ENCODE measurements around the gene KANSL2.
A peak's percentile ranks its signal among the peaks of the same experiment; 100 is the strongest.
"Not testable (repeated sequence)": the region's sequence is repeated elsewhere in the genome, so short reads cannot be mapped to it uniquely, and the experiment has no call there.

The KANSL2 gene

GRCh38 chr12:48681710-48682532, at the start of gene KANSL2:
Gene KANSL2, minus strand, starts transcription at chr12:48682238. Its CDS starts 606 bp downstream, at chr12:48681632.
- H3K9me3 ChIP-seq (ENCODE audit: control insufficient read depth in 1 of 2, low read length in 2 of 2) = no peaks in the 10 kb centered on the region
- peaks cover 5 to 10% of the 10 kb centered on the region in 2 donors for H3K36me3 ChIP-seq (ENCODE audit: control insufficient read depth in 1 of 2, insufficient read depth in 2 of 2, low read length in 2 of 2)
- peaks cover 18 to 43% of the 10 kb centered on the region in 2 donors for H3K4me1 ChIP-seq (ENCODE audit: control insufficient read depth in 1 of 2, insufficient read depth in 2 of 2, low read length in 2 of 2)
- peak within 1 kb of the TSS; percentile 98 to 100 for H3K4me3 ChIP-seq (ENCODE audit: low read depth in 1 of 2, low read length in 2 of 2)
- H3K27me3 ChIP-seq (ENCODE audit: low read depth, low read length) = no peaks in the 10 kb centered on the region
- H3K27ac ChIP-seq (ENCODE audit: low read length) = peak within 1 kb of the TSS; percentile 96

- no peaks in the 10 kb centered on the region for H3K27me3 ChIP-seq (ENCODE audit: low read depth, low read length)
Observed at GRCh38 chr12:48728807-48729206, 46.8 kb upstream of the KANSL2 start.

GRCh38 chr12:48720737-48721136, 38.7 kb upstream of the KANSL2 start:
- H3K4me3 ChIP-seq (ENCODE audit: low read depth in 1 of 2, low read length in 2 of 2); H3K9me3 ChIP-seq (ENCODE audit: control insufficient read depth in 1 of 2, low read length in 2 of 2); H3K27me3 ChIP-seq (ENCODE audit: low read depth, low read length); H3K4me1 ChIP-seq (ENCODE audit: control insufficient read depth in 1 of 2, insufficient read depth in 2 of 2, low read length in 2 of 2); H3K27ac ChIP-seq (ENCODE audit: low read length); H3K36me3 ChIP-seq (ENCODE audit: control insufficient read depth in 1 of 2, insufficient read depth in 2 of 2, low read length in 2 of 2): not testable (repeated sequence)

More at GRCh38 chr12:48728807-48729206, 46.8 kb upstream of the KANSL2 start:
- Histone ChIP-seq H3K4me3 (ENCODE audit: low read depth in 1 of 2, low read length in 2 of 2) (no peak overlapping the region), H3K36me3 (ENCODE audit: control insufficient read depth in 1 of 2, insufficient read depth in 2 of 2, low read length in 2 of 2) (no peaks in the 10 kb centered on the region), H3K27ac (ENCODE audit: low read length) (no peak overlapping the region), H3K4me1 (ENCODE audit: control insufficient read depth in 1 of 2, insufficient read depth in 2 of 2, low read length in 2 of 2) (no peaks in the 10 kb centered on the region), H3K9me3 (ENCODE audit: control insufficient read depth in 1 of 2, low read length in 2 of 2) (no peaks in the 10 kb centered on the region)

GRCh38 chr12:48720171-48720570, 38.1 kb upstream of the KANSL2 start:
- not testable (repeated sequence) for H3K36me3 ChIP-seq (ENCODE audit: control insufficient read depth in 1 of 2, insufficient read depth in 2 of 2, low read length in 2 of 2); H3K9me3 ChIP-seq (ENCODE audit: control insufficient read depth in 1 of 2, low read length in 2 of 2); H3K4me1 ChIP-seq (ENCODE audit: control insufficient read depth in 1 of 2, insufficient read depth in 2 of 2, low read length in 2 of 2); H3K27ac ChIP-seq (ENCODE audit: low read length); H3K4me3 ChIP-seq (ENCODE audit: low read depth in 1 of 2, low read length in 2 of 2); H3K27me3 ChIP-seq (ENCODE audit: low read depth, low read length)

GRCh38 chr12:48719002-48719401, 37.0 kb upstream of the KANSL2 start:
- not testable (repeated sequence) for H3K36me3 ChIP-seq (ENCODE audit: control insufficient read depth in 1 of 2, insufficient read depth in 2 of 2, low read length in 2 of 2); H3K27me3 ChIP-seq (ENCODE audit: low read depth, low read length); H3K4me3 ChIP-seq (ENCODE audit: low read depth in 1 of 2, low read length in 2 of 2); H3K27ac ChIP-seq (ENCODE audit: low read length); H3K9me3 ChIP-seq (ENCODE audit: control insufficient read depth in 1 of 2, low read length in 2 of 2)
- peaks cover 0 to 19% of the 10 kb centered on the region in 2 donors for H3K4me1 ChIP-seq (ENCODE audit: control insufficient read depth in 1 of 2, insufficient read depth in 2 of 2, low read length in 2 of 2)

GRCh38 chr12:48717252-48717695, 35.2 kb upstream of the KANSL2 start:
- Histone ChIP-seq H3K4me1 (ENCODE audit: control insufficient read depth in 1 of 2, insufficient read depth in 2 of 2, low read length in 2 of 2) (peaks cover 0 to 30% of the 10 kb centered on the region in 2 donors), H3K9me3 (ENCODE audit: control insufficient read depth in 1 of 2, low read length in 2 of 2) (peaks cover 0 to 8% of the 10 kb centered on the region in 2 donors), H3K27me3 (ENCODE audit: low read depth, low read length) (no peaks in the 10 kb centered on the region), H3K27ac (ENCODE audit: low read length) (peak overlapping the region; percentile 99), H3K36me3 (ENCODE audit: control insufficient read depth in 1 of 2, insufficient read depth in 2 of 2, low read length in 2 of 2) (peaks cover 9 to 17% of the 10 kb centered on the region in 2 donors), H3K4me3 (ENCODE audit: low read depth in 1 of 2, low read length in 2 of 2) (peak overlapping the region; percentile 92 to 96)

- Histone ChIP-seq H3K27me3 (ENCODE audit: low read depth, low read length) (no peaks in the 10 kb centered on the region), H3K4me3 (ENCODE audit: low read depth in 1 of 2, low read length in 2 of 2) (peak within 1 kb of the TSS; percentile 92 to 96), H3K9me3 (ENCODE audit: control insufficient read depth in 1 of 2, low read length in 2 of 2) (peaks cover 0 to 8% of the 10 kb centered on the region in 2 donors), H3K4me1 (ENCODE audit: control insufficient read depth in 1 of 2, insufficient read depth in 2 of 2, low read length in 2 of 2) (peaks cover 0 to 30% of the 10 kb centered on the region in 2 donors), H3K36me3 (ENCODE audit: control insufficient read depth in 1 of 2, insufficient read depth in 2 of 2, low read length in 2 of 2) (peaks cover 12 to 17% of the 10 kb centered on the region in 2 donors), H3K27ac (ENCODE audit: low read length) (peak within 1 kb of the TSS; percentile 99)
Observed at GRCh38 chr12:48716493-48717251, 34.6 kb upstream of the KANSL2 start, which contains the start of gene CCNT1. Gene CCNT1, minus strand, starts transcription at chr12:48716707. Its CDS starts 32 bp downstream, at chr12:48716675.

- Histone ChIP-seq H3K4me1 (ENCODE audit: control insufficient read depth in 1 of 2, insufficient read depth in 2 of 2, low read length in 2 of 2) (peaks cover 0 to 30% of the 10 kb centered on the region in 2 donors), H3K36me3 (ENCODE audit: control insufficient read depth in 1 of 2, insufficient read depth in 2 of 2, low read length in 2 of 2) (peaks cover 14 to 17% of the 10 kb centered on the region in 2 donors), H3K27ac (ENCODE audit: low read length) (peak overlapping the region; percentile 99), H3K4me3 (ENCODE audit: low read depth in 1 of 2, low read length in 2 of 2) (peak overlapping the region; percentile 92 to 96), H3K27me3 (ENCODE audit: low read depth, low read length) (no peaks in the 10 kb centered on the region), H3K9me3 (ENCODE audit: control insufficient read depth in 1 of 2, low read length in 2 of 2) (peaks cover 0 to 8% of the 10 kb centered on the region in 2 donors)
Observed at GRCh38 chr12:48716168-48716492, 34.1 kb upstream of the KANSL2 start.

- H3K36me3 ChIP-seq (ENCODE audit: control insufficient read depth in 1 of 2, insufficient read depth in 2 of 2, low read length in 2 of 2) = peaks cover 17 to 20% of the 10 kb centered on the region in 2 donors
- no peak overlapping the region for H3K4me3 ChIP-seq (ENCODE audit: low read depth in 1 of 2, low read length in 2 of 2)
- no peaks in the 10 kb centered on the region for H3K27me3 ChIP-seq (ENCODE audit: low read depth, low read length)
- H3K27ac ChIP-seq (ENCODE audit: low read length) = no peak overlapping the region
- H3K9me3 ChIP-seq (ENCODE audit: control insufficient read depth in 1 of 2, low read length in 2 of 2) = no peaks in the 10 kb centered on the region
- H3K4me1 ChIP-seq (ENCODE audit: control insufficient read depth in 1 of 2, insufficient read depth in 2 of 2, low read length in 2 of 2) = peaks cover 0 to 30% of the 10 kb centered on the region in 2 donors
Observed at GRCh38 chr12:48712209-48712608, 30.2 kb upstream of the KANSL2 start.

- not testable (repeated sequence) for H3K27me3 ChIP-seq (ENCODE audit: low read depth, low read length); H3K9me3 ChIP-seq (ENCODE audit: control insufficient read depth in 1 of 2, low read length in 2 of 2); H3K4me1 ChIP-seq (ENCODE audit: control insufficient read depth in 1 of 2, insufficient read depth in 2 of 2, low read length in 2 of 2); H3K27ac ChIP-seq (ENCODE audit: low read length); H3K4me3 ChIP-seq (ENCODE audit: low read depth in 1 of 2, low read length in 2 of 2)
- H3K36me3 ChIP-seq (ENCODE audit: control insufficient read depth in 1 of 2, insufficient read depth in 2 of 2, low read length in 2 of 2) = peaks cover 33 to 47% of the 10 kb centered on the region in 2 donors
Observed at GRCh38 chr12:48698822-48699221, 16.8 kb upstream of the KANSL2 start.

GRCh38 chr12:48696626-48697025, 14.6 kb upstream of the KANSL2 start:
- no peaks in the 10 kb centered on the region for H3K9me3 ChIP-seq (ENCODE audit: control insufficient read depth in 1 of 2, low read length in 2 of 2)
- no peaks in the 10 kb centered on the region for H3K27me3 ChIP-seq (ENCODE audit: low read depth, low read length)
- H3K36me3 ChIP-seq (ENCODE audit: control insufficient read depth in 1 of 2, insufficient read depth in 2 of 2, low read length in 2 of 2) = peaks cover 45 to 54% of the 10 kb centered on the region in 2 donors
- no peaks in the 10 kb centered on the region for H3K4me1 ChIP-seq (ENCODE audit: control insufficient read depth in 1 of 2, insufficient read depth in 2 of 2, low read length in 2 of 2)
- H3K27ac ChIP-seq (ENCODE audit: low read length) = no peak overlapping the region
- no peak overlapping the region for H3K4me3 ChIP-seq (ENCODE audit: low read depth in 1 of 2, low read length in 2 of 2)
